Right ventricle myocardium superior (tissue), 1 donor: Measurements from ENCODE around the gene ERP29. TPM values are rescaled to one million over a fixed set of nuclear protein-coding genes. Genes with fewer than 3 reads are reported as not detected.
"Not testable (repeated sequence)": the region's sequence is repeated elsewhere in the genome, so short reads cannot be mapped to it uniquely, and the experiment has no call there.

Source experiments
- ATAC-seq: fragments of 200-7000 bp; cut with Tn5 transposase; one replicate; pipeline ENCODE4 v1.9.1; 2020; ENCODE audit warnings: mild to moderate bottlenecking; ENCODE audit not compliant: poor library complexity
- DNase-seq: peaks from one replicate; pipeline ENCODE4 v3.0.0-alpha.2; 2020
- intact Hi-C: fragments of 100-400 bp; cut with DNase I; formaldehyde crosslinking; loops from one replicate; pipeline ENCODE4 v1.11.2; 2022
- long read RNA-seq: library from polyadenylated mRNA; unstranded; transcript quantifications from one replicate; pipeline ENCODE4 v2.0.0, GENCODE V29; 2021
- total RNA-seq: library from RNA; stranded (reverse); fragmentation: NEBNext Ultra II Directional; extraction: Animal tissue kit (Norgen Biotek cat#: 25700); gene quantifications from one replicate; pipeline ENCODE4 v1.2.1, GENCODE V29; 2021
- donor health status: DM: no; HTN: yes; CAD: no; lungs with severe emphysema.

ERP29 gene
- 46.5 TPM for total RNA-seq
- long read RNA-seq, transcript ERP29-201 (3 exons, 1,735 nt) = major isoform, 86 of 93 reads
- long read RNA-seq, partial matches to known transcripts = 5 of 93 reads
- long read RNA-seq, other reads (novel, unspliced or antisense) = 1 of 93 reads

DNA sequence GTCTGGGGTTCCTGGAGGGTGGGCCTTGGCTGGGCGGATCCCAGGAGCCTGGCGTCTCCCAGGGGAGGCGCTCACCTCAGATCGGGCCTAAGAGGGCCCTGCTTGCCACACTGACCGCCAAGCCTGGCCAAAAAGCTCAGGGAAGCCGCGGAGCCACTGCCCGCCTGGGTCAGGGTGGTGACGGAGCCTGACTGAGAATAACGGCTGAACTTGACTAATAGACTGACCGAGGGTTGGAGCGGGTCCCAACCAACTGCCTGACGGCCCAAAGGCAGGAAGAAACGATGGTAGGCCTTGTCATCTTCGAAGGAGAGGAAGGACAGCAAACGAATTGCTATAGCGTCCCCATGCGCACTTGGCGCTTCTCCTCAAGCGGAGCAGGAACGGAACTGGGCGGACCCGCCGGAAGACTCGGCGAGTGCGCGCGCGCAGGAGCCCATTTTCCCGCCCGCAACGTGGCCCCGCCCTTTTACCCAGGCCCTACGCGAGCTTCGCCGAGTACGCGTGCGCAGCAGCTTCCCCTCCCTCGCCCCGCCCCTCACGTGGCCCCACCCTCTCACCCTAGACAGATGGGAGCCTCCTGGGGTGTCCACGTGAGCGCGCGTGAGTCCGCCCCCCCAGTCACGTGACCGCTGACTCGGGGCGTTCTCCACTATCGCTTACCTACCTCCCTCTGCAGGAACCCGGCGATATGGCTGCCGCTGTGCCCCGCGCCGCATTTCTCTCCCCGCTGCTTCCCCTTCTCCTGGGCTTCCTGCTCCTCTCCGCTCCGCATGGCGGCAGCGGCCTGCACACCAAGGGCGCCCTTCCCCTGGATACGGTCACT is at the start of gene ERP29, which contains the start of gene TMEM116:
Gene ERP29, plus strand, starts transcription at position 652 of the 826 bp plus-strand sequence. Its CDS starts 40 bp downstream, at position 692.
Gene TMEM116, minus strand, starts transcription at position 391 of the 826 bp plus-strand sequence. CDS start 7,895 bp downstream, outside the sequence.
- peak; percentile 100 for DNase-seq
- intact Hi-C loops = loop anchor here (5.0 kb wide), 1 partner anchor 66 kb away; no protein-coding TSS in a partner anchor
- ATAC-seq = peak; percentile 96

- intact Hi-C loops = no loop called here
- ATAC-seq = no peak
- no peak for DNase-seq
Observed at GRCh38 chr12:111964935-111965334, 48.3 kb upstream of the ERP29 start.

- ATAC-seq (no peak), DNase-seq (no peak)
- intact Hi-C loops = no loop called here
Observed at GRCh38 chr12:111971800-111972199, 41.4 kb upstream of the ERP29 start.

DNA sequence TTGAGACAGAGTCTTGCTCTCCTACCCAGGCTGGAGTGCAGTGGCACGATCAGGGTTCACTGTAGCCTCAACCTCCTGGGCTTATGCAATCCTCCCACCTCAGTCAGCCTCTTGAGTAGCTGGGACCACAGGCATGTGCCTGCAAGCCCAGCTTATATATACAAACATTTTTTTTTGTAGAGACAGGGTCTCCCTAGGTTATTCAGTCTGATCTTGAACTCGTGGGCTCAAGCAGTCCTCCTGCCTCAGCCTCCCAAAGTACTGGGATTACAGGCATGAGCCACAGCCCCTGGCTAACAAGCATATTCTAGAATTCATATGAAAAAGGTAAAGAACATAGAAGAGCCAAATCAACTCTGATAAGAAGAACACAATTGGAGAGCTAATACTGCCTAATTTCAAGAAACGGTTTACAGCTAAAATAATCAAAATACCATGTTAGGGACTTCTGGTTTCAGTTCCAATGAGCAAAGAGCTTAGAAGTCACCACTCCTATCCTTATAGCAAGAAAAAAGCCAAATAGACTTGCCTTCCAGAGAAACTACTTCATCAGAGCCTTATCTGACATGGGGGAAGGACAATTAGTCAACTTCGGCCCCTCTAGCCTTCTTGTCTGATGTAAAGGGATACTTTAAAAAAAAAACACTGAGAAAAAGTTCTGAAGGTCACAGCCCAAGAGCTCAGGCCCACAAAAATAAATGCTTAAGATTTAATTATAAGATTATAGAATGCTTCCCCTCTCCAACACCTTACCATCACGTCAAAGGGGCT is 37.9 kb upstream of the ERP29 start:
- ATAC-seq (no peak), DNase-seq (no peak)
- intact Hi-C loops = no loop called here

GRCh38 chr12:111976291-111976690 is 36.9 kb upstream of the ERP29 start:
- DNase-seq (no peak), ATAC-seq (no peak)
- intact Hi-C loops = no loop called here

GRCh38 chr12:111976860-111977259 is 36.4 kb upstream of the ERP29 start:
- intact Hi-C loops = no loop called here
- ATAC-seq = no peak

DNA sequence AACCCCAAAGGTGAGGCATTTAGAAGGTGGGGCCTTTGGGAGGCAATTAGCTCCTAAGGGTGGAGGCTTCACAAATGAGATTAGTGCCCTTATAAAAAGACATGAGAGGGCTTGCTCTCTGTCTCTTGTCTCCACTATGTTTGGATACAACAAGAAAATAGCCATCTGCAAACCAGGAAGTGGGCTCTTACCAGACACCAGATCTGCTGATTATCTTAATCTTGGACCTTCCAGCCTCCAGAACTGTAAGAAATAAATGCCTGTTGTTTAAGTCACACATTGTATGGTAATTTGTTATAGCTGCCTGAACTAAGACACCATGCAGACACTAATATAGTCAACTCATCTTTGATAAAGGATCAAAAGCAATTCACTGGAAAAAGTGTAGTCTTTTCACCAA is 34.7 kb upstream of the ERP29 start:
- intact Hi-C loops = no loop called here
- no peak for DNase-seq
- no peak for ATAC-seq

More at GRCh38 chr12:111976860-111977259, 36.4 kb upstream of the ERP29 start:
- DNase-seq = no peak

- intact Hi-C loops = no loop called here
- ATAC-seq (no peak), DNase-seq (no peak)
Observed at GRCh38 chr12:111980598-111980997, 32.6 kb upstream of the ERP29 start.

DNA sequence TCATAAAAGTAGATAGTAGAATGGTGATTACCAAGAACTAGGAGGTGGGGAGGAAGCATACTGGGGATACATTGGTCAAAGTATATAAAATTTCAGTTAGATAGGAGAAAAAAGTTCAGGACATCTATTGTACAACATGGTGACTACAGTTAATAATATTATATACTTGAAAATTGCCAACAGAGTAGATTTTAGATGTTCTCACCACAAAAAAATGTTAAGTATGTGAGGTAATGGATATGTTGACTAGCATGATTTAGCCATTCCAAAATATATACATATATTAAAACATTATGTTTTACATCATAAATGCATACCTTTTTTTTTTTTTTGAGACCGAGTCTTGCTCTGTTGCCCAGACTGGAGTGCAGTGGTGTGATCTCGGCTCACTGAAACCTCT is 31.2 kb upstream of the ERP29 start:
- no peak for ATAC-seq
- intact Hi-C loops = no loop called here
- no peak for DNase-seq

DNA sequence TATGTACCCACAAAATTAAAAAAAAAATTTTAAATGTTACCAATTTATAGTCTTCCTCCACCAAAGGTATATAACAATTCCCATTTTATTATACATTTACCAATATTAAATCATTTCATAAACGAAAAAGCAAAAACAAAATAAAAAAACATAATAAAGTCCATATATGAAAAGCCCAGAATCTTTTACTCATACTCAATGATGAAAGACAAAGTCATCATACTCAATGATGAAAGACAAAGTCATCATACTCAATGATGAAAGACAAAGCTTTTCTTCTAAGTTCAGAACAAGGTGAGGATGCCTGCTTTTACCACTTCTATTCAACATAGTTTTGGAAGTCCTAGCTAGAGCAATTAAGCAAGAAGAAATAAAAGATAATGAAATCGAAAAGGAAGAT is 28.4 kb upstream of the ERP29 start:
- intact Hi-C loops = no loop called here
- DNase-seq (no peak), ATAC-seq (no peak)

GRCh38 chr12:111991535-111991934 is 21.7 kb upstream of the ERP29 start:
- DNase-seq (no peak), ATAC-seq (no peak)

DNA sequence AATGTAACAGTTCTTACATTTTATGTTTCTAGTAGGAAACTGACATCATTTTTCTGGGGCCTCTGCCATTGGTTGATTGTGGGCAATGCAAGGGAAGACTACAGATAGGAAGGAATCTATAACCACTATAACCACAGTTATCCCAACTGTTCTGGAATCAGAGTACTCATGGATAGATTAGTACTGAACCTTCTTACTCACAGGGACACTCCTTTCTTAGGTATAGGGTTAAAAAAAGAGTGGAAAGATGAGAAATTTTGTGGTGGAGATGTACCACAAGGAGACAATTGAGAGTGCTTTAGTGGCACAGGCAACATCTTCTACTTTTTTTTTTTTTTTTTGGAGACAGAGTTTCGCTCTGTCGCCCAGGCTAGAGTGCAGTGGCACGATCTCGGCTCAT is 21.3 kb upstream of the ERP29 start:
- ATAC-seq = no peak
- no peak for DNase-seq
- intact Hi-C loops = no loop called here

More at GRCh38 chr12:111991535-111991934, 21.7 kb upstream of the ERP29 start:
- intact Hi-C loops = no loop called here

GRCh38 chr12:111992464-111992863 is 20.8 kb upstream of the ERP29 start:
- DNase-seq (no peak), ATAC-seq (no peak)
- intact Hi-C loops = no loop called here

DNA sequence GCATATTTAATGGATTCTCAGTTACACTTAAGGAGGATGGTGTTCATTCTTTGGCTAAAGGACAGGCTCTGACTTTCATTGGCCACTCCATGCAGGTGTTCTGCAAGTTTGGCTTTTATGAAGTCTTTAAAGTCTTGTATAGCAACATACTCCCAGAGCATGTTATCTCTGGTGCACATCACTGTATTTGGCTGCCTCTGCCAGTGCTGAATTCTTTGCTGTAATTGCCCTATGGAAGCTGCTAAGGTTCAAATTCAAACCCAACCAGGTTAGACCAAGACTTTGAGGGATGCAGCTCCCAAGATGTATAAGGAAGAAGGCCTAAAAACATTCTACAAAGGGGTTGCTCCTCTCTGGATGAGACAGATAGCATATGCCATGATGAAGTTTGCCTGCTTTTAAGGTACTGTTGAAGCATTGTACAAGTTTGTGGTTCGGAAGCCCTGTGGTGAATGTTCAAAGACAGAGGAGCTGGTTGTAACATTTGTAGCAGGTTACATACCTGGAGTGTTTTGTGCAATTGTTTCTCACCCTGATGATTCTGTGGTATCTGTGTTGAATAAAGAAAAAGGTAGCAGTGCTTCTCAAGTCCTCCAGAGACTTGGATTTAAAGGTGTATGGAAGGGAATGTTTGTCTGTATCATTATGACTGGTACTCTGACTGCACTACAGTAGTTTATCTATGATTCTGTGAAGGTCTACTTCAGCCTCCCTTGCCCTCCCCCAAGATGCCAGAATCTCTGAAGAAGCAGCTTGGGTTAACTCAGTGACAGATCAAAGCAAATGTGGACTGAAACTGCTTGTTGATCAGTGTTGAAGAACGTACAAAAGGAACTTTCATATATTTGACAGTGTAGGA is 19.7 kb upstream of the ERP29 start:
- intact Hi-C loops = no loop called here
- DNase-seq = no peak
- no peak for ATAC-seq

GRCh38 chr12:111994211-111995111 is 18.8 kb upstream of the ERP29 start:
- intact Hi-C loops, ATAC-seq: not testable (repeated sequence)

DNA sequence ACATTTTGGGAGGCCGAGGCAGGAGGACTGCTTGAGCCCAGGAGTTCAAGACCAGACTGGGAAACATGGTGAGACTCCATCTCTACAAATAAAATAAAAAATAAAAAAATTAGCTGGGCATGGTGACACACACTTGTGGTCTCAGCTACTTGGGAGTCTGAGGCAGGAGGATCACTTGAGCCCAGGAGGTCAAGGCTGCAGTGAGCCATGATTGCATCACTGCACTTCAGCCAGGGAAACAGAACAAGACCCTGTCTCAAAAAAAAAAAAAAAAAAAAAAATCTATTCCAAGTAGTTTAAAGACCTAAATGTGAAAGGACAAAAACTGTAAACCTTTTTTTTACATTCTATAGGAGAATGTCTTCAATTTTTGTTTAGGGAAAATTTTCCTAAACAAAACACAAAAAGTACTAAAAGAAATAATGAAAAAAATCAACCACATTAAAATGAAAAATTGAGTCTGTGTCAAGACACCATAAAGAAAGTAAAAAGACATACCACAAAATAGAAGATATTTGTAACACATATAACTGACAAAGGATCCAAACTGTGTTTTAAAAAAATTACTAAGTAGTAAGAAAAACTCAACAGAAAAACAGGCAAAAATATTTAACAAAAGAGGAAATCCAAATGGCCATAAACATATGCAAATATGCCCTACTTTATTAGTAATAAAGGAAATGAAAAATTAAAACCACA is 17.3 kb upstream of the ERP29 start:
- intact Hi-C loops = no loop called here
- no peak for DNase-seq
- no peak for ATAC-seq

More at GRCh38 chr12:111994211-111995111, 18.8 kb upstream of the ERP29 start:
- DNase-seq = not testable (repeated sequence)

DNA sequence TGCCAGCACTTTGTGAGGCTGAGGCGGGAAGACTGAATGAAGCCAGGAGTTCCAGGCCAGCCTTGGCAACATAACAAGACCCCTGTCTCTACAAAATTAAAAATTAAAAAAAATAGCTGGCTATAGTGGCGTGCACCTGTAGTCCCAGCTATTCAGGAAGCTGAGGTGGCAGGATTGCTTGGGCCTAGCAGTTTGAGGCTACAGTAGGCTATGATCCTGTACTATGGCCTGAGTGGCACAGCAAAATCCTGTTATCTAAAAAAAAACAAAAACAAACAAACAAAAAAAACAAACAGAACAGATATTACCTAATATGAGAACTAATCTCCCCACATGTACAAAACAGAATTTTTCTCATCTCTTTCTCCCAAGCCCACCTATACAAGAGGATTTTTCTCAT is 15.9 kb upstream of the ERP29 start:
- intact Hi-C loops = no loop called here

More for the DNA sequence above, 15.9 kb upstream of the ERP29 start:
- ATAC-seq (no peak), DNase-seq (no peak)
